ENCODE measurements around the gene NELFCD.

NELFCD gene

GRCh38 chr20:58995461-58996225 lies 14.6 kb downstream of the NELFCD start:
- no peak for DNase-seq

GRCh38 chr20:58996226-58996611 lies 15.2 kb downstream of the NELFCD start:
- DNase-seq = no peak

- DNase-seq = no peak
Observed at GRCh38 chr20:58997141-58997770, 16.2 kb downstream of the NELFCD start.

- DNase-seq = no peak
Observed at GRCh38 chr20:58998656-58999055, 17.6 kb downstream of the NELFCD start.

GRCh38 chr20:59000326-59000725 lies 19.3 kb downstream of the NELFCD start:
- DNase-seq = no peak

GRCh38 chr20:59001068-59001448 lies 20.0 kb downstream of the NELFCD start:
- no peak for DNase-seq

- DNase-seq = no peak
Observed at GRCh38 chr20:59001449-59002171, 20.6 kb downstream of the NELFCD start.

- DNase-seq = no peak
Observed at GRCh38 chr20:59002388-59002787, 21.3 kb downstream of the NELFCD start.

- no peak for DNase-seq
Observed at GRCh38 chr20:59002874-59003399, 21.9 kb downstream of the NELFCD start.

- DNase-seq = no peak
Observed at GRCh38 chr20:59003836-59004492, 22.9 kb downstream of the NELFCD start.

GRCh38 chr20:59004493-59004762 lies 23.4 kb downstream of the NELFCD start:
- DNase-seq = peak; percentile 22

GRCh38 chr20:59004763-59005522 lies 23.9 kb downstream of the NELFCD start:
- DNase-seq = peak; percentile 27

- no peak for DNase-seq
Observed at GRCh38 chr20:59005523-59006166, 24.6 kb downstream of the NELFCD start.

- no peak for DNase-seq
Observed at GRCh38 chr20:59006167-59006863, 25.3 kb downstream of the NELFCD start.

- no peak for DNase-seq
Observed at GRCh38 chr20:59006864-59007664, 26.0 kb downstream of the NELFCD start, which contains the start of gene CTSZ. TSS of gene CTSZ (minus strand) at chr20:59007254. CDS start at chr20:59007128, 126 bp downstream.

GRCh38 chr20:59007665-59008511 lies 26.8 kb downstream of the NELFCD start:
- peak; percentile 48 for DNase-seq

- no peak for DNase-seq
Observed at GRCh38 chr20:59008715-59009336, 27.8 kb downstream of the NELFCD start.

GRCh38 chr20:59010321-59010994 lies 29.4 kb downstream of the NELFCD start:
- no peak for DNase-seq

Measured in OCI-M1 (cell line).